ENCODE results near the gene TPT1. TPM values are rescaled to one million over a fixed set of nuclear protein-coding genes. Genes with fewer than 3 reads are reported as not detected.

Gene TPT1
- total and polyA plus RNA-seq, 9 of the 15 experiments (the other 6 are each of a cell fraction or from before 2014, with no cell fraction given): 602 to 2,508 (median 1,784) TPM

DNA sequence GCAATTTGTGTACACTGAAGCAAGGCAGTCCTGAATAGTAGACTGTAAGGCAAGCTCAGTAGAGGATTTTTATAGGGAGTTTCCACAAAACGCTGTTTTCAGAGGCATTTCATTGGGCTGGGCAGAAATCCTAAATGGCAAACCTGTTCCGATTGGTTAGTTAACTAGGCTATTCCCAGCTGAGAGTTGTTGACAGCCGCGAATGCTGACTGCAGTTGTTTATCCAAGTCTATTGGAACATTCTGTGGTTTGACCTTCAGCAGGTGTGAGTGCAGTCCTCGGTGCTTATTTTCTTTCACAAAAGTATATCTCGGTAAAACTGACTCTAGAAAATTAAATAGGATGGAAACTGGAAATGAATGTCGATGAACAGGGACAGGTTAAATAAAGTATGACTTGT, 45.4 kb downstream of the TPT1 start:
- no peaks in the 10 kb centered on the region for H3K79me2 ChIP-seq (ENCODE audit: control insufficient read depth, insufficient read depth, low read length)
- no peak overlapping the region for H3K4me2 ChIP-seq (ENCODE audit: insufficient read depth, low read length)
- no TSS peak for BruUV-seq (replicated peaks)
- ATAC-seq: no peak
- H4K20me1 ChIP-seq (replicated peaks; ENCODE audit: control insufficient read depth, insufficient read depth, low read length): 0 out of 2 replicates have a peak, but pooled peaks cover 4% of the 10 kb centered on the region
- no peaks in the 10 kb centered on the region for H3K27me3 ChIP-seq (ENCODE audit: control insufficient read depth in 2 of 2, insufficient read depth in 2 of 2, low read length in 2 of 2)
- no peak overlapping the region for H2AFZ ChIP-seq (ENCODE audit: low read depth, low read length)
- H3K4me1 ChIP-seq (replicated peaks in 1 of 2; ENCODE audit: control insufficient read depth in 2 of 2, insufficient read depth in 2 of 2, low read length in 2 of 2): peaks cover 9 to 12% of the 10 kb centered on the region in 2 experiments; a peak in 4 of 5 replicates
- no peak overlapping the region for H3K4me3 ChIP-seq
- TF ChIP-seq NONO (IDR thresholded peaks at IDR 0.05; ENCODE audit: low read depth in 2 of 2, low read length in 1 of 2) (no peak), TEAD4 (IDR thresholded peaks at IDR 0.05; ENCODE audit: low read length) (no peak), TEAD4 (CRISPR knock-in tag; IDR thresholded peaks at IDR 0.05; ENCODE audit: borderline replicate concordance) (no peak)
- TF ChIP-seq, protein P1, sequence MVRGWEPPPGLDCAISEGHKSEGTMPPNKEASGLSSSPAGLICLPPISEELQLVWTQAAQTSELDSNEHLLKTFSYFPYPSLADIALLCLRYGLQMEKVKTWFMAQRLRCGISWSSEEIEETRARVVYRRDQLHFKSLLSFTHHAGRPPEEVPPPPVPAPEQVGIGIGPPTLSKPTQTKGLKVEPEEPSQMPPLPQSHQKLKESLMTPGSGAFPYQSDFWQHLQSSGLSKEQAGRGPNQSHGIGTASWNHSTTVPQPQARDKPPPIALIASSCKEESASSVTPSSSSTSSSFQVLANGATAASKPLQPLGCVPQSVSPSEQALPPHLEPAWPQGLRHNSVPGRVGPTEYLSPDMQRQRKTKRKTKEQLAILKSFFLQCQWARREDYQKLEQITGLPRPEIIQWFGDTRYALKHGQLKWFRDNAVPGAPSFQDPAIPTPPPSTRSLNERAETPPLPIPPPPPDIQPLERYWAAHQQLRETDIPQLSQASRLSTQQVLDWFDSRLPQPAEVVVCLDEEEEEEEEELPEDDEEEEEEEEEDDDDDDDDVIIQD (CRISPR knock-in tag; IDR thresholded peaks at IDR 0.05): no peak
- intact Hi-C loops (cut with micrococcal nuclease): no loop called here
- in situ Hi-C loops (cut with MboI): no loop called here
- no peaks in the 10 kb centered on the region for H3K9me3 ChIP-seq (replicated peaks; ENCODE audit: control insufficient read depth, insufficient read depth, low read depth, low read length)
- ChIA-PET CTCF (ENCODE audit: low intra/inter-chr PET ratio) (no interaction called here), POLR2A (interaction anchor here (0.6 kb wide), 1 partner anchor 409 kb away, joined by 3 read pairs; no protein-coding TSS in a partner anchor)
- H3K9me1 ChIP-seq (ENCODE audit: control insufficient read depth, insufficient read depth, low read length): peaks cover 2% of the 10 kb centered on the region
- H3K27ac ChIP-seq (ENCODE audit: extremely low read depth, low read depth, low read length): no peak overlapping the region
- no peaks in the 10 kb centered on the region for H3K36me3 ChIP-seq (ENCODE audit: control insufficient read depth, insufficient read depth, low read length)
- H3K9ac ChIP-seq (ENCODE audit: insufficient read depth in 1 of 2, low read depth in 2 of 2, low read length in 2 of 2): no peak overlapping the region
- DNase-seq (ENCODE audit: extremely low read depth in 1 of 4, low spot score in 3 of 4): no peak
- 63% methylated on average over 7 of the region's 7 CpGs for WGBS (ENCODE audit: insufficient coverage, low coverage, missing lambda C conversion rate)
- FAIRE-seq: no peak

DNA sequence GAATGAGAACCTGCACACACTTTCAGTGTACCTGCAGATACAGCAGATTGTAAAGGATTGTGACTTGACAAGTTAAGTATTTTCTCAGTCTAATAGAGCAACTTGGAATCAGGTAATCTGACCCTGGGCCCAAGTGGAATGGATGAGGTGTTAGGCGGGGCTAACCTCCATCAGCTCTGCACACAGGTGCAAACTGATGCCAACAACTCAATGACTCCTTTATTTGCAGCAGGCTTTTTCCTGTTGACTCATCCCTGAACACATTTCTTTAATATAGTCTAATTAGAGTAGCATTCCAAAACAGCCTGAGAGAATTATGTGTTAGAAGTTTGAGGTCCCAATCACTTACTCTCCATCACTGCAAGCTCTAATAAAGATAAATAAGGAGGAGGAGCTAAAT, 48.8 kb downstream of the TPT1 start:
- no peak overlapping the region for H3K9ac ChIP-seq (ENCODE audit: insufficient read depth in 1 of 2, low read depth in 2 of 2, low read length in 2 of 2)
- no peaks in the 10 kb centered on the region for H4K20me1 ChIP-seq (replicated peaks; ENCODE audit: control insufficient read depth, insufficient read depth, low read length)
- in situ Hi-C loops (cut with MboI): no loop called here
- no peak overlapping the region for H3K4me3 ChIP-seq
- FAIRE-seq (no peak), DNase-seq (ENCODE audit: extremely low read depth in 1 of 4, low spot score in 3 of 4) (no peak), ATAC-seq (no peak)
- ChIA-PET POLR2A (no interaction called here), CTCF (ENCODE audit: low intra/inter-chr PET ratio) (no interaction called here)
- H3K4me2 ChIP-seq (ENCODE audit: insufficient read depth, low read length): no peak overlapping the region
- H3K27ac ChIP-seq (ENCODE audit: extremely low read depth, low read depth, low read length): no peak overlapping the region
- no peaks in the 10 kb centered on the region; a peak in 2 of 5 replicates for H3K4me1 ChIP-seq (replicated peaks in 1 of 2; ENCODE audit: control insufficient read depth in 2 of 2, insufficient read depth in 2 of 2, low read length in 2 of 2)
- BruUV-seq (replicated peaks): TSS peak; percentile 16
- WGBS (ENCODE audit: insufficient coverage, low coverage, missing lambda C conversion rate): 43% methylated on average over 1 of the region's 1 CpG
- H3K36me3 ChIP-seq (ENCODE audit: control insufficient read depth, insufficient read depth, low read length): peaks cover 5% of the 10 kb centered on the region; the same call in 2 of the 3 replicates
- H3K27me3 ChIP-seq (ENCODE audit: control insufficient read depth in 2 of 2, insufficient read depth in 2 of 2, low read length in 2 of 2): no peaks in the 10 kb centered on the region
- no peaks in the 10 kb centered on the region for H3K79me2 ChIP-seq (ENCODE audit: control insufficient read depth, insufficient read depth, low read length)
- H2AFZ ChIP-seq (ENCODE audit: low read depth, low read length): no peak overlapping the region
- H3K9me1 ChIP-seq (ENCODE audit: control insufficient read depth, insufficient read depth, low read length): no peaks in the 10 kb centered on the region
- H3K9me3 ChIP-seq (replicated peaks; ENCODE audit: control insufficient read depth, insufficient read depth, low read depth, low read length): no peaks in the 10 kb centered on the region
- intact Hi-C loops (cut with micrococcal nuclease): no loop called here
- TF ChIP-seq RAD21 (CRISPR knock-in tag; conservative IDR thresholded peaks at IDR 0.05 in 1 of 2, IDR thresholded peaks at IDR 0.05 in 1 of 2): no peak
- TF ChIP-seq SRSF1 (IDR thresholded peaks at IDR 0.05; ENCODE audit: low read depth, low read length): no peak
- TF ChIP-seq EZH2 (IDR thresholded peaks at IDR 0.05; ENCODE audit: borderline replicate concordance, low read depth, low read length): no peak
- no peak for TF ChIP-seq RBM15 (IDR thresholded peaks at IDR 0.05; ENCODE audit: insufficient read depth, low read length)
- TF ChIP-seq, protein P2, sequence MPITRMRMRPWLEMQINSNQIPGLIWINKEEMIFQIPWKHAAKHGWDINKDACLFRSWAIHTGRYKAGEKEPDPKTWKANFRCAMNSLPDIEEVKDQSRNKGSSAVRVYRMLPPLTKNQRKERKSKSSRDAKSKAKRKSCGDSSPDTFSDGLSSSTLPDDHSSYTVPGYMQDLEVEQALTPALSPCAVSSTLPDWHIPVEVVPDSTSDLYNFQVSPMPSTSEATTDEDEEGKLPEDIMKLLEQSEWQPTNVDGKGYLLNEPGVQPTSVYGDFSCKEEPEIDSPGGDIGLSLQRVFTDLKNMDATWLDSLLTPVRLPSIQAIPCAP (CRISPR knock-in tag; IDR thresholded peaks at IDR 0.05; ENCODE audit: borderline replicate concordance): no peak
